HCT116 (cell line): ENCODE results near the gene TLCD3A. TPM values are rescaled to one million over a fixed set of nuclear protein-coding genes. Genes with fewer than 3 reads are reported as not detected.

Experiments
- ATAC-seq: fragments of 200-7000 bp; cut with Tn5 transposase; 2 replicates; pipeline ENCODE4 v1.9.1; 2020; ENCODE audit warnings: mild to moderate bottlenecking, moderate library complexity
- BruUV-seq: library from RNA; stranded (reverse); fragments of 400-500 nt; replicated peaks from 2 replicates; lab custom pipeline; 2021; lab: Mats Ljungman, UMichigan
- CTCF ChIA-PET: fragments of 300-600 bp; sonication (Branson Sonifier 250); formaldehyde crosslinking; loops from one replicate; lab custom pipeline; 2021; ENCODE audit warnings: antibody characterized with exemption; lab: Charles Lee
- POLR2A ChIA-PET: fragments of 300-600, 350-600 bp; sonication (Branson Sonifier 250); formaldehyde crosslinking; loops from one replicate; lab custom pipeline; 2021; ENCODE audit warnings: antibody characterized with exemption; lab: Charles Lee
- RAD21 ChIA-PET, 2 experiments: fragments of 300-600 bp; sonication (Branson Sonifier 250); formaldehyde crosslinking; loops; one replicate each; lab custom pipeline; 2023; ENCODE audit warnings: low total read pairs in 2 of 2; ENCODE audit not compliant: uncharacterized antibody in 2 of 2, unreplicated experiment in 2 of 2, low non-redundant PET in 1 of 2; lab: Charles Lee
- DNase-seq: peaks from one replicate; pipeline ENCODE4 v3.0.0-alpha.2; 2010; ENCODE audit warnings: low read depth, low spot score
- H2AFZ ChIP-seq: fragments of 200-600 bp; shearing (Covaris generic), sonication (generic); 2 replicates; pipeline ENCODE4 v1.6.1; 2017; ENCODE audit warnings: low read depth, mixed run types, mixed read lengths, antibody characterized with exemption, low read length; ENCODE audit not compliant: poor library complexity, severe bottlenecking
- H3K27ac ChIP-seq: 2 replicates; pipeline ENCODE4 v1.5.1; 2012; ENCODE audit warnings: low read depth, low read length
- H3K27me3 ChIP-seq: fragments of 200-600 bp; sonication (generic); 2 replicates; pipeline ENCODE4 v1.6.1; 2016; ENCODE audit warnings: mixed run types, low read length, mixed read lengths; ENCODE audit not compliant: insufficient read depth
- H3K36me3 ChIP-seq, 2 experiments: fragments of 200-500 bp in 1 of 2; fragments of 200-600 bp in 1 of 2; sonication (Bioruptor generic) in 1 of 2; sonication (generic) in 1 of 2; 2 replicates each; pipeline versions ENCODE4 v1.5.1 to v1.6.1; 2014 to 2016; ENCODE audit warnings: low read length in 2 of 2, inconsistent platforms in 1 of 2, mixed read lengths in 1 of 2, mixed run types in 1 of 2; ENCODE audit not compliant: insufficient read depth in 2 of 2, control insufficient read depth in 1 of 2
- H3K4me1 ChIP-seq, 2 experiments: fragments of 200-600 bp in 1 of 2; sonication (generic) in 1 of 2; 2 replicates each; pipeline versions ENCODE4 v1.5.1 to v1.6.1; 2012 to 2017; ENCODE audit warnings: low read length in 2 of 2, inconsistent platforms in 1 of 2, mild to moderate bottlenecking in 1 of 2, mixed read lengths in 1 of 2, mixed run types in 1 of 2, moderate library complexity in 1 of 2; ENCODE audit not compliant: insufficient read depth in 2 of 2, control insufficient read depth in 1 of 2
- H3K4me2 ChIP-seq: fragments of 200-600 bp; sonication (generic); 2 replicates; pipeline ENCODE4 v1.6.1; 2017; ENCODE audit warnings: mixed run types, low read length, mixed read lengths
- H3K4me3 ChIP-seq, 2 experiments: fragments of 200-600 bp in 1 of 2; sonication (generic) in 1 of 2; replicated peaks in 1 of 2; 2 replicates each; pipeline ENCODE4 v1.5.1; 2011 to 2016; ENCODE audit warnings: low read length in 2 of 2, control low read depth in 1 of 2, low read depth in 1 of 2, mild to moderate bottlenecking in 1 of 2, mixed read lengths in 1 of 2, mixed run types in 1 of 2
- H3K79me2 ChIP-seq: fragments of 200-600 bp; sonication (generic); 2 replicates; pipeline ENCODE4 v1.6.1; 2017; ENCODE audit warnings: mild to moderate bottlenecking, mixed run types, low read length, moderate library complexity, mixed read lengths; ENCODE audit not compliant: insufficient read depth
- H3K9ac ChIP-seq: fragments of 200-600 bp; sonication (generic); 2 replicates; pipeline ENCODE4 v1.6.1; 2016; ENCODE audit warnings: low read length, mixed read lengths
- H3K9me2 ChIP-seq: fragments of 200-600 bp; sonication (generic), shearing (Covaris generic); 2 replicates; pipeline ENCODE4 v1.6.1; 2017; ENCODE audit warnings: mixed run types, mild to moderate bottlenecking, moderate library complexity; ENCODE audit not compliant: insufficient read depth
- H3K9me3 ChIP-seq, 2 experiments: fragments of 200-500 bp in 1 of 2; fragments of 200-600 bp in 1 of 2; sonication (Bioruptor generic) in 1 of 2; sonication (generic) in 1 of 2; 2 replicates each; pipeline ENCODE4 v1.6.1; 2014 to 2017; ENCODE audit warnings: low read length in 2 of 2, mixed read lengths in 2 of 2, inconsistent platforms in 1 of 2, low read depth in 1 of 2, mild to moderate bottlenecking in 1 of 2, mixed run types in 1 of 2, moderate library complexity in 1 of 2; ENCODE audit not compliant: control insufficient read depth in 1 of 2, insufficient read depth in 1 of 2
- H4K20me1 ChIP-seq: fragments of 200-600 bp; sonication (generic), shearing (Covaris generic); 2 replicates; pipeline ENCODE4 v1.6.1; 2017; ENCODE audit warnings: mixed run types, mild to moderate bottlenecking, moderate library complexity; ENCODE audit not compliant: insufficient read depth
- CTCF ChIP-seq, 3 experiments: fragments of 200-600 bp in 1 of 3; sonication (generic) in 1 of 3; IDR thresholded peaks in 2 of 3; conservative IDR thresholded peaks in 1 of 3; 2 replicates each; pipeline ENCODE4 v1.5.1; 2012 to 2017; ENCODE audit warnings: low read depth in 2 of 3, low read length in 2 of 3, antibody characterized with exemption in 1 of 3, borderline replicate concordance in 1 of 3, control low read depth in 1 of 3, mild to moderate bottlenecking in 1 of 3, mixed read lengths in 1 of 3, mixed run types in 1 of 3, moderate library complexity in 1 of 3; ENCODE audit not compliant: insufficient read depth in 1 of 3
- ELF1 ChIP-seq: IDR thresholded peaks from 2 replicates; pipeline ENCODE4 v1.6.1; 2012; ENCODE audit warnings: low read depth, borderline replicate concordance
- EZH2 ChIP-seq: fragments of 200-600 bp; sonication (generic); IDR thresholded peaks from 2 replicates; pipeline ENCODE4 v1.6.1; 2017; ENCODE audit warnings: antibody characterized with exemption, mixed run types
- MAX ChIP-seq: IDR thresholded peaks from 2 replicates; pipeline ENCODE4 v1.6.1; 2012
- POLR2A ChIP-seq: IDR thresholded peaks from 2 replicates; pipeline ENCODE4 v1.7.0; 2011; ENCODE audit warnings: borderline replicate concordance; ENCODE audit not compliant: insufficient read depth, insufficient read length; ENCODE audit errors: extremely low read depth
- RAD21 ChIP-seq: IDR thresholded peaks from 2 replicates; pipeline ENCODE4 v1.6.1; 2012; ENCODE audit warnings: low read depth, mild to moderate bottlenecking
- YY1 ChIP-seq: IDR thresholded peaks from 2 replicates; pipeline ENCODE4 v1.6.1; 2011; ENCODE audit warnings: low read length, low read depth, moderate library complexity, mild to moderate bottlenecking; ENCODE audit not compliant: insufficient replicate concordance; ENCODE audit errors: extremely low read depth
- ZFX ChIP-seq: fragments of 450-650 bp; IDR thresholded peaks from 2 replicates; pipeline ENCODE4 v1.6.1; 2017
- ZNF274 ChIP-seq: fragments of 200-500 bp; sonication (Bioruptor generic); IDR thresholded peaks from 2 replicates; pipeline ENCODE4 v1.6.1; 2014; ENCODE audit warnings: mild to moderate bottlenecking, low read depth, low read length, inconsistent platforms
- intact Hi-C: fragments of 100-400 bp; cut with micrococcal nuclease; formaldehyde crosslinking; loops from 2 replicates; pipeline ENCODE4 v1.10.0; 2022
- total RNA-seq: library from RNA; stranded (reverse); gene quantifications from one replicate; pipeline ENCODE4 v1.2.1, GENCODE V29; 2021; ENCODE audit not compliant: unreplicated experiment

TLCD3A gene
- total RNA-seq, 1 experiment from 2014 or later: 26.0 TPM

DNA sequence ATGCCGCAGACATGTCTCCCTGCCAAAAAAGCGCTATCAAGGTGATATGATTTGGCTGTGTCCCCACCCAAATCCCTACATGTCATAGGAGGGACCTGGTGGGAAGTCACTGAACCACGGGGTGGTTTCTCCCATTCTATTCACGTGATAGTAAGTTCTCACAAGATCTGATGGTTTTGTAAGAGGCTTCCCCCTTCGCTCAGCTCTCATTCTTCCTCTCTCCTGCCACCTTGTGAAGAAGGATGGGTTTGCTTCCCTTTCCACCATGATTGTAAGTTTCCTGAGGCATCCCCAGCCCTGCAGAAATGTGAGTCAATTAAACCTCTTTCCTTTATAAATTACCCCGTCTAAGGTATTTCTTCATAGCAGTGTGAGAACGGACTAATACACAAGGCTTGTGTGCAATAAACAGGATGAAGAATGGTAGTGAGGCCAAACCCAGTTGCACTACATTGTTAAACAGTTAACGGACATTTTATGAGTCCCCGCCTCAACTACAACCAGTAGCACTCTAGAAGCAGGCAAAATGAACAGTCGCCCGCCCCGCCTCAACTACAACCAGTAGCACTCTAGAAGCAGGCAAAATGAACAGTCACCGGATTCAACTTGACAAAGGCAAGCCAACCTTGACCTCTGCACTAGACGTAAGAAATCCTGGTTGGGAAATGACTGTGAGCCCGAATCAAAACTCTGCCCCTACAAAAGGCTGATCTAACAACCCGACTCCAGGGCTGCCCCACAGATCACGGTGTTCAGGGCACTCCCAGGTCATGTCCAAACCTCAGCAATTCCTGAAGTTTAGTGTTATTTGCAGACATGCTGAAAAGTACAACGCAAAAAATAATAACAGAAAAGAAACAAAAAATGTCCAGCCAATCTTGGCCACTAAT, 44.1 kb upstream of the TLCD3A start:
- DNase-seq: no peak
- no peaks in the 10 kb centered on the region for H3K9me2 ChIP-seq
- H4K20me1 ChIP-seq: no peaks in the 10 kb centered on the region
- POLR2A ChIA-PET: no interaction called here
- no peaks in the 10 kb centered on the region for H3K79me2 ChIP-seq
- intact Hi-C loops: loop anchor here (1.0 to 2.0 kb wide), 2 partner anchors 132 to 276 kb away; no protein-coding TSS in a partner anchor
- H3K27ac ChIP-seq: no peak overlapping the region
- BruUV-seq: no TSS peak
- no peak overlapping the region for H3K9ac ChIP-seq
- H3K9me3 ChIP-seq: no peaks in the 10 kb centered on the region
- TF ChIP-seq ELF1 (no peak), ZFX (no peak), ZNF274 (no peak), POLR2A (no peak), EZH2 (no peak), CTCF (IDR thresholded peaks at IDR 0.05 in 2 of 3, conservative IDR thresholded peaks at IDR 0.05 in 1 of 3; ENCODE audit: borderline replicate concordance in 1 of 3, insufficient read depth in 1 of 3, low read depth in 2 of 3, low read length in 2 of 3) (peak; percentile 24 to 35 (median 26); a peak in 2 of 6 replicates), YY1 (no peak), RAD21 (peak; percentile 59), MAX (no peak)
- TF ChIP-seq, all 23 proteins: peak for 2
- no peak overlapping the region for H3K4me3 ChIP-seq
- 0 out of 4 replicates have a peak, but pooled peaks cover 2 to 7% of the 10 kb centered on the region in 2 experiments for H3K36me3 ChIP-seq
- H3K4me2 ChIP-seq: no peak overlapping the region
- no peak for ATAC-seq
- H3K27me3 ChIP-seq: no peaks in the 10 kb centered on the region
- H3K4me1 ChIP-seq: no peaks in the 10 kb centered on the region
- RAD21 ChIA-PET: interaction anchor here in 1 of 2 experiments (1.0 kb wide), 1 partner anchor 276 kb away, joined by 3 read pairs; no protein-coding TSS in a partner anchor
- no peak overlapping the region for H2AFZ ChIP-seq
- CTCF ChIA-PET: interaction anchor here (0.6 to 1.0 kb wide), 2 partner anchors 276 to 293 kb away, joined by 3 to 5 read pairs; no protein-coding TSS in a partner anchor
